PFSK-1 (cell line): Measurements from ENCODE around the gene GSTCD.

Source experiments
- FOXP2 ChIP-seq: optimal IDR thresholded peaks from 2 replicates; pipeline ENCODE3; 2011; ENCODE audit warnings: borderline replicate concordance, control low read depth, inconsistent platforms; ENCODE audit not compliant: insufficient read depth; ENCODE audit errors: extremely low read length, extremely low read depth
- POLR2AphosphoS5 ChIP-seq: IDR thresholded peaks from 2 replicates; pipeline ENCODE4 v1.6.1; 2012; ENCODE audit warnings: low read depth, mild to moderate bottlenecking, control low read depth, low read length, moderate library complexity
- SIN3A ChIP-seq: IDR thresholded peaks from 2 replicates; pipeline ENCODE4 v1.6.1; 2012; ENCODE audit warnings: mild to moderate bottlenecking, low read length, moderate library complexity, borderline replicate concordance; ENCODE audit not compliant: insufficient read depth
- TAF1 ChIP-seq: IDR thresholded peaks from 2 replicates; pipeline ENCODE4 v1.6.1; 2012; ENCODE audit warnings: low read length, control low read depth, borderline replicate concordance; ENCODE audit not compliant: insufficient read depth
- TF ChIP-seq, protein P1 (sequence below), 2 experiments: IDR thresholded peaks; 2 replicates each; pipeline versions ENCODE4 v1.6.1 to v1.8.0; 2011 to 2012; ENCODE audit warnings: low read depth in 2 of 2, low read length in 2 of 2, control low read depth in 1 of 2, inconsistent platforms in 1 of 2, mild to moderate bottlenecking in 1 of 2, moderate library complexity in 1 of 2; ENCODE audit not compliant: insufficient read depth in 1 of 2

The GSTCD gene

DNA sequence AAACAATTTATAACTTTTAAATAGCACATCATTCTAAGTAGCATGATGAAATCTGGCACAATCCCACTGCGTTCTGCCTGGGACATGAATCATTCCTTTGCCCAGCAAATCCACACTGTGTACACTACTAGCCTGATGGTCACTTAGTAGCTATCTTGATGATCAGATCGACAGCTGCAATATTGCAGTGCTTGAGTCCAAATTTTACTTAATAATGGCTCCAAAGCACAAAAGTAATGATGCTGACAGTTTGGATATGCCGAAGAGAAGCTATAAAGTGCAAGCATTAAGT is 100.1 kb downstream of the GSTCD start:
- TF ChIP-seq FOXP2: no peak
- TF ChIP-seq, protein P1, sequence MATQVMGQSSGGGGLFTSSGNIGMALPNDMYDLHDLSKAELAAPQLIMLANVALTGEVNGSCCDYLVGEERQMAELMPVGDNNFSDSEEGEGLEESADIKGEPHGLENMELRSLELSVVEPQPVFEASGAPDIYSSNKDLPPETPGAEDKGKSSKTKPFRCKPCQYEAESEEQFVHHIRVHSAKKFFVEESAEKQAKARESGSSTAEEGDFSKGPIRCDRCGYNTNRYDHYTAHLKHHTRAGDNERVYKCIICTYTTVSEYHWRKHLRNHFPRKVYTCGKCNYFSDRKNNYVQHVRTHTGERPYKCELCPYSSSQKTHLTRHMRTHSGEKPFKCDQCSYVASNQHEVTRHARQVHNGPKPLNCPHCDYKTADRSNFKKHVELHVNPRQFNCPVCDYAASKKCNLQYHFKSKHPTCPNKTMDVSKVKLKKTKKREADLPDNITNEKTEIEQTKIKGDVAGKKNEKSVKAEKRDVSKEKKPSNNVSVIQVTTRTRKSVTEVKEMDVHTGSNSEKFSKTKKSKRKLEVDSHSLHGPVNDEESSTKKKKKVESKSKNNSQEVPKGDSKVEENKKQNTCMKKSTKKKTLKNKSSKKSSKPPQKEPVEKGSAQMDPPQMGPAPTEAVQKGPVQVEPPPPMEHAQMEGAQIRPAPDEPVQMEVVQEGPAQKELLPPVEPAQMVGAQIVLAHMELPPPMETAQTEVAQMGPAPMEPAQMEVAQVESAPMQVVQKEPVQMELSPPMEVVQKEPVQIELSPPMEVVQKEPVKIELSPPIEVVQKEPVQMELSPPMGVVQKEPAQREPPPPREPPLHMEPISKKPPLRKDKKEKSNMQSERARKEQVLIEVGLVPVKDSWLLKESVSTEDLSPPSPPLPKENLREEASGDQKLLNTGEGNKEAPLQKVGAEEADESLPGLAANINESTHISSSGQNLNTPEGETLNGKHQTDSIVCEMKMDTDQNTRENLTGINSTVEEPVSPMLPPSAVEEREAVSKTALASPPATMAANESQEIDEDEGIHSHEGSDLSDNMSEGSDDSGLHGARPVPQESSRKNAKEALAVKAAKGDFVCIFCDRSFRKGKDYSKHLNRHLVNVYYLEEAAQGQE (IDR thresholded peaks at IDR 0.05; ENCODE audit: insufficient read depth in 1 of 2, low read depth in 2 of 2, low read length in 2 of 2): no peak
- TF ChIP-seq SIN3A: no peak

DNA sequence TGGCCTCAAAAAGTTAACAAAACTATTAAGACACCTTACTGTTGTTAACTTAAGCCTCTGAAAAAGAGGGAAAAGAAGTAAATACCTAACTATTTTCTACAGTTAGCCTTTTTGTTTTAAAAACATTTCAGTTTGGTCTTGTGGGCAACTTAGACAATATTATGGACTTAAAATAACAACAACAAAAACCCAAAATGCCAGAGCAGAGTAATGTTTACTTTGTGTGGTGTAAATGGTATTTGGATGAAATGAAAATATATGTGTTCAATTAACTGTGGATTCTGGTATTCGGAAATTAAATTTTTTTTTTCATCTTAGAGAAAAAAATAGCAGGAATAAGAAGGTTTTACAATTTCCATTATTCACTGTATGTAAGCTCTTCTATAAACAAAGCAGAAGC is 107.1 kb downstream of the GSTCD start:
- TF ChIP-seq POLR2AphosphoS5 (no peak), TAF1 (no peak)

DNA sequence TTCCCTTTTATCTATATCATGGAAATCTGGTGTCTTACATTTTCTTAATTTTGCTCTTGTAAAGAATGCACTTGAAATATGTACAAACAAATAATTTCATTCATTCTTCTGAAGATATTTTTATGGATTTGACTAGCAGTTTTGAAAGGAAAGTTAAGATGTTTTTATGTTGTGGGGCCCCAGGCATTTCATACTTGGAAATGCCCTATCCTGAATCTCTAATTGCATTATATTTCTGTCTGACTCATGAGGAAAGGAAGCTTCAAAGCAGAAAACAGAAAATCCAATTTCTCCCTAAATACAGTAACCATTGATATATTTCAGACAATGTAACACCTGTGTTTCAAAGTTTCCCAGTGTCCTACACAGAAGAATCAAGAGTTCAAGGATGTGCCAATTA is 113.5 kb downstream of the GSTCD start:
- TF ChIP-seq SIN3A (no peak), POLR2AphosphoS5 (no peak), FOXP2 (no peak), TAF1 (no peak)
- TF ChIP-seq, protein P1 (IDR thresholded peaks at IDR 0.05; ENCODE audit: insufficient read depth in 1 of 2, low read depth in 2 of 2, low read length in 2 of 2): no peak

DNA sequence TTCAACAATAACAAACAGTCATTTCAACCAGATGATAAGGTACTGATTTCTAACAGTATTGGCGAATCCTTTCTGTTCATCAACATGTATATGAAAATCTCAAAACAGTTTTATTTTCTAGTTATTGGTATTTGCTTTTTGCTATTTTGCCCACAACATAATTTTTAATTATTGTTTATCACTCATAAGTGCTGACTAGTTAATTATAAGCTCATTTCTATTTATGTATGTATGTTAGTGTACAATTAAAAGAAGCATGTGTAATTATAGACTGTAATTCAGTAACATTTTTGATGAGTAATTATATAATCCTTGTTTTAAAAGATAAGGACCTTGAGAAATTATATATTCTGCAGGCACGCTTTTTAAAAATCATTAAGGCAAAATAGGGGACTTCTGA is 119.5 kb downstream of the GSTCD start:
- no peak for TF ChIP-seq FOXP2
- no peak for TF ChIP-seq TAF1
- TF ChIP-seq, protein P1 (IDR thresholded peaks at IDR 0.05; ENCODE audit: insufficient read depth in 1 of 2, low read depth in 2 of 2, low read length in 2 of 2): no peak
- TF ChIP-seq SIN3A: no peak
- no peak for TF ChIP-seq POLR2AphosphoS5

DNA sequence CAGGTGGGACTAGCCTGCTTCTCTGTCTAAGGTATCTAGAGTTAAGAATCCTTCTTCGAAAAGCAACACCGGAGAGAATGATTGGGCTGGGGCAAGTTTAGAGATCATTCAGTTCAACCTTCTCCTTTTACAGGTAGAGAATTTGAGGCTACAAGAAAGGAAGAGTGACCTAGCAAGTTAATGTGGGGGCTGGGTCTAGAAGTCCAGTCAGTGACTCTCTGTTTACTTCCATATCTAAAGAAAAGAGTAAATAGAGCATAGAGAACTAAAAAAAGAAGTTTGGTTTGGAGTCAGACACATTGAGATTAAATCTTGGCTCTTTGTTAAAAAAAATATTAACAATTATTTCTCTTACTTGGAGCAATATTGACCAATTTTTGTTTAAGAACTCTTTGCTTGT is 122.6 kb downstream of the GSTCD start:
- no peak for TF ChIP-seq TAF1
- no peak for TF ChIP-seq FOXP2
- TF ChIP-seq SIN3A: no peak
- TF ChIP-seq, protein P1 (IDR thresholded peaks at IDR 0.05; ENCODE audit: insufficient read depth in 1 of 2, low read depth in 2 of 2, low read length in 2 of 2): no peak
- TF ChIP-seq POLR2AphosphoS5: no peak
